Stimulated activated CD4-positive, alpha-beta T cell treated with anti-CD3 and anti-CD28 coated beads, Interleukin-1b, Interleukin-23, amount 100 ng/mL, for 24 hours (primary cell): ENCODE results near the gene C2CD3.

Experiments used
- DNase-seq, 4 experiments: peaks; one replicate each; pipeline ENCODE4 v3.0.0-alpha.2; 2020; ENCODE audit warnings: low read depth in 4 of 4, low spot score in 1 of 4

C2CD3 gene

GRCh38 chr11:73965764-73966121, 205.1 kb downstream of the C2CD3 start:
- no peak for DNase-seq

- DNase-seq: no peak
Measured at GRCh38 chr11:73965076-73965763, 205.6 kb downstream of the C2CD3 start.

- DNase-seq: no peak
Measured at GRCh38 chr11:73963861-73964260, 206.9 kb downstream of the C2CD3 start.
